GM21786 (cell line): ENCODE data around the gene GUSB.

ENCODE experiments used
- ATAC-seq: cut with Tn5 transposase; IDR thresholded peaks from one replicate; pipeline ENCODE4 v1.9.1; 2021; ENCODE audit not compliant: unreplicated experiment

Gene GUSB

GRCh38 chr7:65938336-65938895, 43.6 kb downstream of the GUSB start:
- ATAC-seq: no peak

- no peak for ATAC-seq
These were observed 44.7 kb downstream of the GUSB start for GRCh38 chr7:65937296-65937695.

- ATAC-seq: no peak
These were observed 50.3 kb downstream of the GUSB start for GRCh38 chr7:65931685-65932084.

GRCh38 chr7:65927489-65928448, 54.2 kb downstream of the GUSB start:
- ATAC-seq: no peak

- no peak for ATAC-seq
These were observed 55.4 kb downstream of the GUSB start for GRCh38 chr7:65926588-65926987.

GRCh38 chr7:65925040-65925439, 57.0 kb downstream of the GUSB start:
- no peak for ATAC-seq

- ATAC-seq: no peak
These were observed 57.8 kb downstream of the GUSB start for GRCh38 chr7:65924193-65924592.

GRCh38 chr7:65923316-65923715, 58.7 kb downstream of the GUSB start:
- no peak for ATAC-seq

- ATAC-seq: peak; percentile 48
These were observed 65.9 kb downstream of the GUSB start for GRCh38 chr7:65915921-65916657.

- no peak for ATAC-seq
These were observed 69.8 kb downstream of the GUSB start for GRCh38 chr7:65912237-65912636.
